GM18873 (cell line): ENCODE measurements around the gene EFCAB3.
"Not testable (repeated sequence)": the region's sequence is repeated elsewhere in the genome, so short reads cannot be mapped to it uniquely, and the experiment has no call there.

Experiments
- ATAC-seq: cut with Tn5 transposase; IDR thresholded peaks from one replicate; pipeline ENCODE4 v1.9.1; 2021; ENCODE audit warnings: mild to moderate bottlenecking, moderate library complexity, moderate number of reproducible peaks; ENCODE audit not compliant: unreplicated experiment, low FRiP score

EFCAB3 gene

DNA sequence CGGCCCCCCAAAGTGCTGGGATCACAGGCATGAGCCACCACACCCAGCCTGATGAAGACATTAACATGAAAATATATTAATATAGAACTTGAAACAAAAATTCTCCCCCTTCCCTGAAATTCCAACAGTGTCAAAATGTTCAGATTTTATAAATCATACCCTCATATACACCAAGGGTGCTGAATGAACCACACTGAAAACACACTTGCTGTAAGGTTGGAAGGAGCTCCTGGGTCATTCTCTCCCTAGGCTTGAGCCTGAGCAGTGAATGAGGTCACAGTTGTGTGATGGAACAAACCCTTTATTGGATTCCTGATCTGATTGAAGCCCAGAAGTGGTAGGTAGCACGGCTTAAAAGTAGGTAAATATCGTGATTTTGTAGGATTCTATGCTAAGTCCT is at the start of gene EFCAB3:
EFCAB3 (plus strand) TSS at position 301 of the 400 bp plus-strand sequence. CDS start 2,427 bp downstream, outside the sequence.
- ATAC-seq: no peak

DNA sequence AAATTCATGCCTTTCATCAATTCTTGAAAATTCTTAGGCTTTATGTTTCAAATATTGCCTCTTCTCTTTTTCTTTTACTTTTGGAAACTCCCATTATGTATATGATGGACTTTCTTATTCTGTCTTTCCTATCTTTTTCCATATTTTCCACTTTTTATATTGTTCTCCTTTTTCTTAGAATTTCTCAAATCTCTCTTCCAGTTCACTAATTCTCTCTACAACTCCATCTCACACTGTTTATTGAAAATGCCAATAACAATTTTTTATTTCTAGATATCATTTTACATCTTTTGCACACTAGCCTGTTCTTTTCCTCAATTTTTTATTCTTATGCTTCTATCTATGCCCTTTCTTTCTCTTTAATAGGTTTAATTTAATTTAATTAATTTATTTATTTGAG is 43.8 kb upstream of the EFCAB3 start:
- no peak for ATAC-seq

DNA sequence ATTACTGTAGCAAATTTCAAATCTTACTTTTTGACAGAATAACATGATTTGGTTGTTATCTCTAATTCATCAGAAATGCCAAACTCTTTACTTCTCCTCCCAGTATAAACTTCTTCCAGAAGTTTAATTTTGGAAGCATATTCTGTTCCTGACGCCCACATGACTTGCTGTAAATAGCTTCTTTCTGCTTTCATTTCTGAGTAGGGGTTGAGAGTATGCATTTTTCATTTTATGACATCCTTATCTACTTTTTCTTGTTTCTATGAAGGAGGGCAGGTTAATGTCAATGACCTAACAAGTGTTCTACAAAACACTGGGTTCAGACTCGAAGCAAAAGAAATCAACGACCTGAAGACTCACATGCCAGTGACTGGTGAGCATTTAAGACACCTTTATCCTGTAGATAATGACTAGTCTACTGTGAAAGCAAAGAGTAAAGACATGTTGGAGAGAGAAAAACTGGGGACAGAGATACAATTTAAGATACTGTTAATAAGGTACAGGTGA is 36.5 kb upstream of the EFCAB3 start:
- no peak for ATAC-seq

DNA sequence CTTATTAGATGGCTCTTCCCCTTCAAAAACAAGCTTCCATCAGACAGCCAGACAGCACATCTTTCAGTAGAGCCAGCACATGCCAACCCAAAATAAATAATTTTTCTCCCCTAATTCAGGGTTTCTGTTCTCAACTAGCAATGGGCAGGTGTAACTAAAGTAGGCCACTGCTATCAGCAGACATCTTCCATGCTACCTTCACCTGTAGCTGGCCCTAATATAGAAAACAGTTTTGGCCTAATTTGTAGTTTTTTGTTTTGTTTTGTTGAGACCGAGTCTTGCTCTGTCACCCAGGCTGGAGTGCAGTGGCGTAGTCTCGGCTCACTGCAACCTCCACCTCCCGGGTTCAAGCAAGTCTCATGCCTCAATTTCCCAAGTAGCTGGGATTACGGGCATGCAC is 29.2 kb upstream of the EFCAB3 start:
- no peak for ATAC-seq

DNA sequence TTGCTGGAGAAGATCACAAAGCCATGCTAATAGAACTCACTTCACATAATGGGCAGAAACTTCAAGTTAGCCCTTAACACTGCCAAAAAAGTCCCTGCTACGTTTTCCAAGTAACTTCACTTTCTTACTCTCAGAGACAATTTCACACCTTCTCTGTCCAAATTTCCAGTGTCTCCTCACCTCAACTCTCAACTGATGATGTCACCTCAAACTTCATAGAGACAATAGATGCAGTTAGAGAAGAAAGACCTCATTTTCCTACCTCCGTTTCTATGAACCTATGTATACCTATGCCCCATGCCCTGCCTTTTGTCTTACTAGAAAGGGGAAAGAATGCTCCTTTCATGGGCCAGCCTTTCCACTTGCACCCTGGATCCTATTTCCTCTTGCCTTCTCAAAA is 14.2 kb upstream of the EFCAB3 start:
- ATAC-seq: no peak

DNA sequence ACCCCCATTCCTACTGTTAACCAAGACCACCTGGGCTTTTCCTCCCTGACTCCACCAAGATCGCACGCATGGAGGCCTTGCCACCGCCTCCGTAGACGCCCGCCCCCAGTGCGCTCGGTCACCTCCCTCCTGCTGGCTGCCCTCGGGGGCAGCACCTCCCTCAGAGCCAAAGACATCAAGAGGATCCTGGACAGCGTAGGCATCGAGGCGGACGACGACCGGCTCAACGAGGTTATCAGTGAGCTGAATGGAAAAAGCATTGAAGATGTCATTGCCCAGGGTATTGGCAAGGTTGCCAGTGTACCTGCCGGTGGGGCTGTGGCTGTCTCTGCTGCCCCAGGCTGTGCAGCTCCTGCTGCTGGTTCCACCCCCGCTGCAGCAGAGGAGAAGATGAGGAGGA is 1.2 kb downstream of the EFCAB3 start:
- ATAC-seq: no peak

DNA sequence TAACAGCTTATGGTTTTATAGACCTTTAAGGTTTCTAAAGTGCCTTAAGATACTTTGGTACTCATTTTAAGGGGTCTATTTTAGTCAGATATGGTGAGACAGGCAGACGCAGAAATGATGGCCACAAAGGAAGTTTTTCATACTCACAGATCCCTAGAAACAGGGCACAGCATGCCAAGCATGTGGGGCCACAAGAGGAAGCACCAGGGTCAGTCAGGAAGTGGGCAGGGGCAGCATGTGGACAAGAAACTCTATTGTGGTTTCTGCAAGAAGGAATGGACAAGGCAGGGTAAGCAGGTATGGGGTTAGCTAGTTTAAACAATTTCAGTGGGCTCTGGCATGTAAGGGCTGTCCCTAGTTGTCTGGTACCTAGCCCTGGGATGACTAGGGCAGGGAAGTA is 8.5 kb downstream of the EFCAB3 start:
- ATAC-seq: no peak

DNA sequence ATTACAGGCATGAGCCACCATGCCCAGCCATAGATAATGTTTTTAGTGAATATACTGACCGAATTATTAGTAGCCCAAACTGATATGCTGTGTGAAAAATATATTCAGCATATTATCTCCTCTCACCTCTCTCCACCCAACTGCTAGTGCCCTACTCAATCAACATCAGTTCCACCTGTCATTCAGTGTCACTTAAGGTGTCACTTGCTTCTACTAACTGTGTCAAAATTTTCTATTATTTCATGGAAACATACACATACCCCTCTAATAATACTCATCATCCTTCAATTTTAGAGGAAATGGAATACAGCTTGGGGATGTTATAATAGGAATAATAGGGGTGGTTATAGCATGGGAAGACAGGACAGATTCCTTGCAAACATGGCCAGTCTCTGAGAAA is 12.6 kb downstream of the EFCAB3 start:
- no peak for ATAC-seq

DNA sequence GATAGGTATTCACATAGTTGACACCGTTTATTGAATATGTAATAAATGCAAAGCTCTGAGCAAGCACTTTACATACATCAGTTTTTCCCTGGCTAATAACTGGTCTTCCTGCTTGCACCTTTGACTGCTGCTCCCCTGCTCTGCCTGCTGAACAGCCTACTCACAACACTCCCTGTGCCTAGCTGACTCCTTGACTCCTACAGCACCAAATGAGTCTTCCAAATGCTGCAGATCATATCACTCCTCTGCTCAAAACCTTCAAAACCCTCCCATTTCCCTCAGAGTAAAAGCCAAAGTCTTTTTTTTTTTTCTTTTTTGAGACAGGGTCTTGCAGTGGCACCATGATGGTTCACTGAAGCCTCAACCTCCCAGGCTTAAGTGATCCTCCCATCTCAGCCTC is 18.5 kb downstream of the EFCAB3 start:
- ATAC-seq: no peak

DNA sequence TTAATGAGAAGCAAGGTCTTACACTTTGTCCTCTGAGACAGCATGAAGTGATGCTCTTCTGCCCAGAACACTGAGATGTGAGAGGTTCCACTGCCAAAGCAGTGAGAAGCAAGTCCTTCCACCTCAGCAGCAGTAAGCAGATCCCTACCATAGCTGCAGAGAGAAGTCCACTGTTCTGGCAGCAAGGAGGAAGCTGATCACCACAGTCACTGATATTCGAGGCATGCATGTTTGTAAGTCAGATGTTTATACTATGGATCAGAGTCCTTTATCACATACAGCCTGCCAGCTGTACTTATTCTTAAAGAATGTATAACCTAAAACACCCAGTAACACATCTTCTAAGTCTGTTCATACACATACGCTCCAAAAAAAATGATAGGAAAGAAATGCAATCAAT is 25.1 kb downstream of the EFCAB3 start:
- ATAC-seq: no peak

DNA sequence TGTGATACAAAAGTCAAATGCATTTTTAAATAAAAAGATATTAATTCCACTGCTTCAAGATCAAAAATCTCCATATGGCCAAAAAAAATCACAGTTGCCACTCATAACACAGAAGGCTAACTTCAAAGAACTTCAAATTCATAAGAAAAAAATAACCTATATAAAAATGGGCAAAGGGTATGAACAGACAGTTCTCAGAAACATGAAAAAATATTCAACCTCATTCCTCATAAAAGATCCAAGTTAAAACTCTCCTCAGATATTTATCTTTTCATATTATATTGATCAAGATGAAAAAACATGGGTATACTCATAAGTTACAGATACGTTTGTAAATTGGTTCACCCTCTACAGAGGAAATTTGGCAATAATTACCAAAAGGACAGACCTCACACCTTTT is 32.7 kb downstream of the EFCAB3 start:
- ATAC-seq: not testable (repeated sequence)

DNA sequence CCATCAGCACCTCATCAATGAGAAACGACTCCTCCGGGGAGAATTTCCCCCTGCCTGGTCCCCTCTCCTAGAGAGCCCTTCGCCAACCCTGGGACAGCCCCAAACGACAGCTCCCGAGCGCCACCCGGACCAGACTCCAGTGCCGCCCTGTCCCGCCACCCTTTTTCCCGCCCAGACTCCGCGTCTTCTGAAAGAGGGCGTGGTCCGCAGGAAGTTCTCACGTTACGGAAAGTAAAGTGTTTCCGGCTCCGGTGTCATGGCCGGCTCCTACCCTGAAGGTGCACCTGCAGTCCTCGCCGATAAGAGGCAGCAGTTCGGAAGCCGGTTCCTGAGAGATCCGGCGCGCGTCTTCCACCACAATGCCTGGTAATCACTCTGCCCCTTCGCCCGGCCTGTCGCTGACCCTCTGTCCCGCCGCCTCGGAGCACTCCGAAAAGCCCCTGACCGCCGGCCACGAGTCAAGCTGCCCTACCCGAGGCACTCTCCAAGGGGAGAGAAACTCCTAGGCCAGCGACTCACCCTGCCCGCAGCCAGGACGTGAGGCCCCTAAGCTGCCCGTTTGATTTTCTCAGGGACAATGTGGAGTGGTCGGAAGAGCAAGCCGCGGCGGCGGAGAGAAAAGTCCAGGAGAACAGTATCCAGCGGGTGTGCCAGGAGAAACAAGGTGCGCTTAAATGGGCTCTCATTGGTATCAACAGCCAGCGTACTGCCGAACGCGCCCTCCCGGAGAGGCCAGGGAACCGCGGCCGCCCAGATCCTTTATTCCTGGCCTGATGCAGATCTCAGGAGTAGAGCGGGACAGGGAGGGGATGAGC is 43.5 kb downstream of the EFCAB3 start, which contains the start of gene METTL2A:
METTL2A (plus strand) TSS at position 251 of the 815 bp plus-strand sequence; CDS start at position 257, 6 bp downstream.
- peak; percentile 86 for ATAC-seq

DNA sequence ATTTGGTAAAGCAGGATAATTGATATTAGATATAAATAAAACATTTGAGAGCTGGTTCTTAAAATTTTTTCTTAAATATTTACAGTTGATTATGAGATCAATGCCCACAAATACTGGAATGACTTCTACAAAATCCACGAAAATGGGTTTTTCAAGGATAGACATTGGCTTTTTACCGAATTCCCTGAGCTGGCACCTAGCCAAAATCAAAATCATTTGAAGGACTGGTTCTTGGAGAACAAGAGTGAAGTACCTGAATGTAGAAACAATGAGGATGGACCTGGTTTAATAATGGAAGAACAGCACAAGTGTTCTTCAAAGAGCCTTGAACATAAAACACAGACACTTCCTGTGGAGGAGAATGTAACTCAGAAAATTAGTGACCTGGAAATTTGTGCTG is 45.9 kb downstream of the EFCAB3 start:
- ATAC-seq: not testable (repeated sequence)

DNA sequence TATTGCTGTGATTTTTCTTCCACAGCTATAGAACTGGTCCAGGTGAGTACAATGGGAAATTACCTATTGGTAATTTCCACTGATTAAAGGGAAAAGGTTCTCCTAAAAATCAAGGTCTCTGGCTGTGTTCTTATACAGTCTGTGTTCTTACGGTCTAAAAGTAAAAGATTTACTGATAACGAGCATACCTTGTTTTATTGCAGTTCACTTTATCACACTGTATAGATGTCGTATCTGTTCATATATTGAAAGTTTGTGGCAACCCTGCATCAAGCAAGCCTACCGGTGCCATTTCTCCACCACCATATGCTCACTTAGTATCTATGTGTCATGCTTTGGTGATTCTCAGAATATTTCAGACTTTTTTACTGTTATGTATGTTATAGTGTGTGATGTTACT is 54.9 kb downstream of the EFCAB3 start:
- not testable (repeated sequence) for ATAC-seq

DNA sequence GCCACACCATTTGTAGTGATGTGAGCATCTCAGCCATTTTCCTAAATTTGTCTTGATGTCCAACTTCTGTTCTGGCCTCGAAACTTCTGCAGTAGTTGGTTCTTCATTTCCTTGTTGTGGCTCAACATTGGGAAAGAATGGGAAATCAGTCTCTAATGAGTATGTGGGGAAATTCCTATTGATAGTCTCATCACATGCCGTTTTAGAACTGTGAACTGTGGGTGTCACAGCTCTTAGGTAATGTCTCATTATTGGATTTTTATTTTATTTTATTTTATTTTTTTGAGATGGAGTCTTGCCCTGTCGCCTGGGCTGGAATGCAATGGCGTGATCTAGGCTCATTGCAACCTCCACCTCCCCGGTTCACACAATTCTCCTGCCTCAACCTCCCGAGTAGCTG is 60.8 kb downstream of the EFCAB3 start:
- not testable (repeated sequence) for ATAC-seq

DNA sequence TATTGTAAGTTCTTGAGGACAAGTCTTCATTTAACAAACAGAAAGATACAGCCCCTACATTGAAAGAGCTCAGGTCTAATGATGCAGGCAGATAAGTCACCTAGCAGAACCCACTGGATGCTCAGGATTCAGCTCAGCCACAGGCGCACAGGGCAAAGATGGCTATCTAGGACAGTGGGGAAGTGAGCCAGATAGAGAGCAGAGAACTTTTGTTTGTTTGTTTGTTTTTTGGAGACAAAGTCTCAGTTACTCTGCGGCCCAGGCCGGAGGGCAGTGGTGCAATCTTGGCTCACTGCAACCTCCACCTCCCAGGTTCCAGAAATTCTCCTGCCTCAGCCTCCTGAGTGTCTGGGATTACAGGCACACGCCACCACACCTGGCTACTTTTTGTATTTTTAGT is 63.7 kb downstream of the EFCAB3 start:
- no peak for ATAC-seq

DNA sequence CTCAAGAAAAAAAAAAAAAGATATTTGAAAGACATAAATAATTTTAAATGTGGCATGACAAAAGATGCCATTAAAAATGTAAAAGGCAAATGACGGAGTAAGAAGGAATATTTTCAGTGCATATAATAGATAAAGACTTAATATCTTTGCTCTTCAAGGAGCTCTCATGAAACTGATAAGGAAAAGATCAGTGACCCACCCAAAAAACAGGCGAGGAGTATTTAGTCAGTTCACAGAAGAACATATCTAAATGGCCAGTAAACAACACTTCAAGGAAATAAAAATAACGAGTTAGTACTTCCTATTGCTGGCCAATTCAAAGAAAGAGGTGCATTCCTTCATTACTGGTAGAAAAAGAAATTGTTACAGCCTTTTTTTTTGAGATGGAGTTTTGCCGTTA is 65.4 kb downstream of the EFCAB3 start:
- not testable (repeated sequence) for ATAC-seq

DNA sequence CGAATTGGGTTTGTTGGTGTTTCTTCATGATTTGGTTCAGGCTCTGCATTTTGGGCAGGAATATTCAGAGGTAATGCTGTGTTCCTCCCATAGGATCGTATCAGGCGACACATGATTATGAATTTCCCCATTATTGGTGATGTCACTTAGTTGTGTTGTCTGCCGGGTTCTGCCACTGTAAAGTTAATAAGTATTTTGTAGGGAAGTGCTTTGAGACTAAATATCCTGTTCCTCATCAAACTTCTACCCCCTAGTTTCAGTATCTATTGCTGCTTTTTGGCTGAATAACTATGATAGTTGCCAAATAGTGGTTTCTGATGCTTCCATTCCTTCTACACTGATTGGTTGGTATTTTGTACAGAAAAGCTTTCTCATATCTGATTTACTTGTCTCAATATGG is 71.8 kb downstream of the EFCAB3 start:
- not testable (repeated sequence) for ATAC-seq

DNA sequence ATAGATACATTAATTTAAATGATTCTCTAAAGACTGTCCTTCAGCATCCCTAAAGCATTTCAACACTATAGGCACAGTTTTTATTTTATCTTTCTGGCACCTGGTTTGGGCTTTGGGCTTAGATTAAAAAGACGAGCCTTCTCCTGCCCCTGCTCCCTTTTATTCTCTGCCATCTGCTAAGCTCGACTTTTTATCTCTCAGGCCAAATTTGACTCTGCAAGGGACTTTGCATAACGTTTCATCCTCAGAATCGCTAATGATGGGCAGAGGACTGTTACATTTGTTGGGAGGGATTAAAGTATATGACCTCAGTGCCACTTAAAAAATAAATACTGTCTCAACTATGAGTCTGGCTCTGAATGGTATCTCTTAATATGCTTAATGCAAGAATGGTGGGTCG is 72.7 kb downstream of the EFCAB3 start:
- ATAC-seq: not testable (repeated sequence)

DNA sequence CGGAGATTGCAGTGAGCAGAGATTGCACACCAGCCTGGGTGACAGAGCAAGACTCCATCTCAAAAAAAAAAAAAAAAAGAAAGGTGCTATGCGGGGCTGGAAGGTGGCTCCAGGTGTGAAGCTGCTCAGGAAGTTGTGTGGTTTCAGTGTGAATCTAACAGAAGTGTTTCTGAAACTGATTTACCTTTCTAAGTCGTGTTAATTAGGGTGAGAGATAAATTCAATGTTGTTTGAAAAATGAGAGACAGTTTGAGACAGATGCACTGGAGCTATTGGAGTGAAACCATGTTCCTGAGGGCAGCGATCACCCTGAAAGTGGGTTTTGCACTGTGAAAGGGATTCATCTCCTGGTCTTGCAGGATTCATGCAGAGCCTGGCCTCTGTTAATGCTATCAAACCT is 73.3 kb downstream of the EFCAB3 start:
- ATAC-seq: peak; percentile 17

DNA sequence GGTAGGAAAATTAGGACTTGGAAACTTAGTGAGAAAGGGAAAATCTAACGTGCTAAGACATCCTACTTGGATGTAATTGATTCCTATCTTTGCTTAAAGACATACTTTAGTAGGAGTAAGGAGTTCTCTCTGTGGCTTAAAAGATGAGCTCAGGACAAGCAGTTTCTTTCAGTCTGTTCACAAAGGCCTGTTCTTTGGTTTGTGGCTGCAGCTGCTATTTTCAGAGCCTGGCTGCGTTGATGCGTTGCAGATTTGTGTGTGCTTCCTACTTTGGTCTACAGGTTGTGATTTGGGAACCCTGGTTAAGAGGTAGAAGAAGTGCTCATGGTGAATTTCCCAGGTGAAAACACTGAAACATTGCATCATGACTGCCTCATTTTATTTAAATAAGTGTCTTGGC is 73.8 kb downstream of the EFCAB3 start:
- ATAC-seq: peak; percentile 43

DNA sequence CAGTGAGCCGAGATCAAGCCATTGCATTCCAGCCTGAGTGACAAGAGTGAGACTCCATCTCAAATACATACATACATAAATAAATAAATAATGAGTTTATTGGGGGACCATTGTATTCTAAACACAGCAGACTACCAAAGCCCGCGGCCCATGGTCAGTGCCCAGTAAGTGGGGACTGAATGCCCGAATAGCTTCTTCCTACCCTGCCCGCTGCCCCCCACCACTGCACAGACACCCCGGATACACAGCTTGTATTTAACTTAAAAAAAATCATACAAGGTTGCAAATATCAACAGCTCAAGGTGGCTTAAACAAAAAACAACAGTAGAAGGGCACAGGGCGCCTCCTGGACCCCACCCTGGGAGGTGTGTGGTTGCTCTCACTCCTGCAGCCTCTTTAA is 75.7 kb downstream of the EFCAB3 start:
- ATAC-seq: no peak
